ENCODE data around the gene RNASE1. TPM values are rescaled to one million over a fixed set of nuclear protein-coding genes. Genes with fewer than 3 reads are reported as not detected.

The RNASE1 gene
- 1,000 to 10,000 TPM in 2 of 4 donors, 100 to 1,000 TPM in 2; 568 to 1,425 (median 983) TPM for total RNA-seq

GRCh38 chr14:20802341-20803084 is at the start of gene RNASE1:
RNASE1 (minus strand) TSS chr14:20802844; CDS start chr14:20802068, 776 bp downstream.
- no peak for TF ChIP-seq CTCF (IDR thresholded peaks at IDR 0.05; ENCODE audit: low read depth)

GRCh38 chr14:20848955-20849570 is 46.4 kb upstream of the RNASE1 start:
- TF ChIP-seq CTCF (IDR thresholded peaks at IDR 0.05; ENCODE audit: low read depth) = no peak

- no peak for TF ChIP-seq CTCF (IDR thresholded peaks at IDR 0.05; ENCODE audit: low read depth)
Observed at GRCh38 chr14:20848316-20848954, 45.8 kb upstream of the RNASE1 start.

- TF ChIP-seq CTCF (IDR thresholded peaks at IDR 0.05; ENCODE audit: low read depth) = no peak
Observed at GRCh38 chr14:20846560-20846959, 43.9 kb upstream of the RNASE1 start.

- TF ChIP-seq CTCF (IDR thresholded peaks at IDR 0.05; ENCODE audit: low read depth) = no peak
Observed at GRCh38 chr14:20841096-20841495, 38.5 kb upstream of the RNASE1 start.

GRCh38 chr14:20837831-20838230 is 35.2 kb upstream of the RNASE1 start:
- TF ChIP-seq CTCF (IDR thresholded peaks at IDR 0.05; ENCODE audit: low read depth) = no peak

GRCh38 chr14:20836668-20837338 is 34.2 kb upstream of the RNASE1 start:
- TF ChIP-seq CTCF (IDR thresholded peaks at IDR 0.05; ENCODE audit: low read depth) = no peak
